Brain microvascular endothelial cell (primary cell): ENCODE results near the gene TRIM65.

Source experiments
- DNase-seq: peaks from one replicate; pipeline ENCODE4 v3.0.0-alpha.2; 2020
- H3K27ac ChIP-seq: fragments of 250-450 bp; sonication (Bioruptor Pico); 2 replicates; pipeline ENCODE4 v1.5.1; 2020; ENCODE audit warnings: mild to moderate bottlenecking, moderate library complexity
- H3K27me3 ChIP-seq: fragments of 250-450 bp; sonication (Bioruptor Pico); replicated peaks from 2 replicates; pipeline ENCODE4 v1.5.1; 2020; ENCODE audit warnings: mild to moderate bottlenecking
- H3K36me3 ChIP-seq: fragments of 250-450 bp; sonication (Bioruptor Pico); replicated peaks from 2 replicates; pipeline ENCODE4 v1.5.1; 2020; ENCODE audit warnings: mild to moderate bottlenecking
- H3K4me3 ChIP-seq: 2 replicates; pipeline ENCODE4 v1.5.1; 2011; ENCODE audit warnings: low read depth, mild to moderate bottlenecking, control low read depth, low read length, moderate library complexity
- in situ Hi-C: cut with HindIII; loops from 2 replicates; pipeline ENCODE4 v1.10.0; 2017; ENCODE audit warnings: low sequenced_read_pairs, low pct_ligation_motif_present
- TF ChIP-seq, protein P1 (sequence below): IDR thresholded peaks from 2 replicates; pipeline ENCODE4 v1.5.1; 2011; ENCODE audit warnings: low read depth, mild to moderate bottlenecking, moderate library complexity, low read length, control low read depth, inconsistent platforms; ENCODE audit errors: missing control alignments

TRIM65 gene

DNA sequence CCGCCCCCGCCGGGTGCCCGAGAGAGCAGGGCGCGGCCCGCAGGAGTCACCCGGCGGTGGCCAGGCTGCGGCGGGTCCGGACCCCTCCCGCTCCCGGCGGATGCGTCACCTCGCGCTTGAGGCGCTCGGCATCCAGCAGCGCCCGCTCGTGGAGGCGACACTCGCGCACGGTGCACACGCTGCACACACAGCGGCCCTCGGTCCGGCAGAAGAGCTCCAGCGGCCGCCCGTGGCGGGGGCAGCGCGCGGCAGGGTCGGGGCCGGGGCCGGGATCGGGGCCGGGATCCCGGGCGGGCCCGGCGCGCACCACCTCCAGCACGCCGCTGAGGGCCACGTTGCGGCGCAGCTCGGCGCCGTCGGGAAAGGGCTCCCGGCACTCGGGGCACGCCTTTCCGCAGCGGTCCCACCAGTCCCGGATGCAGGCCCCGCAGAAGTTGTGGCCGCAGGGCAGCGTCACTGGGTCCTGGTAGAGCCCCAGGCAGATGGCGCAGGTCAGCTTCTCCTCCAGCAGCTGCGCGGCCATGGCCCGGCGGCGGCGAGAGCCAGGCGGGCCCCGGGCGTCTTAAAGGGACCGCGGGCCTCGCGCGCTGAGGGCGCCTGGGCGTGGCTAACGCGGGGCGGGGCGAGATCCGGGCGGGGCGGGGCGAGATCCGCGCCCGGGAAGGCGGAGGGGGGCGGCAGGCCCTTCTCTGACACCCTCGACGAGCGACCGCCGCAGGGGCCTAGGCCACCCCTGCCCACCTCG is at the start of gene TRIM65:
Gene TRIM65 (minus strand): TSS at position 537 of the 745 bp plus-strand sequence. CDS start 14 bp downstream, at position 523.
- Histone ChIP-seq H3K27me3 (no peaks in the 10 kb centered on the region), H3K4me3 (peak within 1 kb of the TSS; percentile 87), H3K36me3 (peaks cover 14% of the 10 kb centered on the region), H3K27ac (peak within 1 kb of the TSS; percentile 66)
- peak; percentile 56 for DNase-seq
- TF ChIP-seq, protein P1, sequence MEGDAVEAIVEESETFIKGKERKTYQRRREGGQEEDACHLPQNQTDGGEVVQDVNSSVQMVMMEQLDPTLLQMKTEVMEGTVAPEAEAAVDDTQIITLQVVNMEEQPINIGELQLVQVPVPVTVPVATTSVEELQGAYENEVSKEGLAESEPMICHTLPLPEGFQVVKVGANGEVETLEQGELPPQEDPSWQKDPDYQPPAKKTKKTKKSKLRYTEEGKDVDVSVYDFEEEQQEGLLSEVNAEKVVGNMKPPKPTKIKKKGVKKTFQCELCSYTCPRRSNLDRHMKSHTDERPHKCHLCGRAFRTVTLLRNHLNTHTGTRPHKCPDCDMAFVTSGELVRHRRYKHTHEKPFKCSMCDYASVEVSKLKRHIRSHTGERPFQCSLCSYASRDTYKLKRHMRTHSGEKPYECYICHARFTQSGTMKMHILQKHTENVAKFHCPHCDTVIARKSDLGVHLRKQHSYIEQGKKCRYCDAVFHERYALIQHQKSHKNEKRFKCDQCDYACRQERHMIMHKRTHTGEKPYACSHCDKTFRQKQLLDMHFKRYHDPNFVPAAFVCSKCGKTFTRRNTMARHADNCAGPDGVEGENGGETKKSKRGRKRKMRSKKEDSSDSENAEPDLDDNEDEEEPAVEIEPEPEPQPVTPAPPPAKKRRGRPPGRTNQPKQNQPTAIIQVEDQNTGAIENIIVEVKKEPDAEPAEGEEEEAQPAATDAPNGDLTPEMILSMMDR, result peak; percentile 37
- in situ Hi-C loops, result no loop called here

GRCh38 chr17:75945211-75945610 is 48.5 kb upstream of the TRIM65 start:
- DNase-seq, result no peak
- Histone ChIP-seq H3K27me3 (no peaks in the 10 kb centered on the region), H3K4me3 (no peak overlapping the region), H3K27ac (no peak overlapping the region), H3K36me3 (peaks cover 35% of the 10 kb centered on the region)
- TF ChIP-seq, protein P1, result no peak
- in situ Hi-C loops, result no loop called here

- no peak for DNase-seq
- TF ChIP-seq, protein P1, result no peak
- Histone ChIP-seq H3K27me3 (no peaks in the 10 kb centered on the region), H3K27ac (no peak overlapping the region), H3K4me3 (no peak overlapping the region), H3K36me3 (peaks cover 21% of the 10 kb centered on the region)
- in situ Hi-C loops, result no loop called here
These were observed 46.7 kb upstream of the TRIM65 start for GRCh38 chr17:75943491-75943890.

GRCh38 chr17:75942473-75942872 is 45.7 kb upstream of the TRIM65 start:
- no peak overlapping the region for H3K27ac ChIP-seq
- no peak for DNase-seq
- in situ Hi-C loops, result no loop called here
- TF ChIP-seq, protein P1, result no peak
- H3K27me3 ChIP-seq, result no peaks in the 10 kb centered on the region
- H3K4me3 ChIP-seq, result no peak overlapping the region
- H3K36me3 ChIP-seq, result peaks cover 14% of the 10 kb centered on the region

DNA sequence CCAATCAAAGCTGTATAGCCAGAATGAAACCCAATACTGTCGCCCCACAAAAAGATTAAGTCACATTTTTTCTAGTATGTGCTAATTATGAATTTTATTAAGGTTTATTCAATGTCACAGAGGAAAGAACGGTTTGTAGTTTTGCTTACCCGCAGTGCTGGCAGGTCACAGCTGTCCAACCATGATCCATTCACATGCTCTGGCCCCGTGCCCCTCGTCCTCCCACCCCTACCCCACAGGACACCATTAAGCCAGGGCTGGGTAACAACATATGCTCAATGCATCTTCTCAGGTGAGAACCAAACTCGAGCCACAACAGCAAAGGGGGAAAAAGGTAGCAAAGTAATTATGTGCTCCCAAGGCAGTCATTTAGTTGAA is 44.7 kb upstream of the TRIM65 start:
- in situ Hi-C loops, result no loop called here
- peak overlapping the region; percentile 80 for H3K4me3 ChIP-seq
- no peak for DNase-seq
- no peaks in the 10 kb centered on the region for H3K27me3 ChIP-seq
- no peak overlapping the region for H3K27ac ChIP-seq
- H3K36me3 ChIP-seq, result peaks cover 7% of the 10 kb centered on the region
- TF ChIP-seq, protein P1, result no peak
